HG02885 (cell line): Measurements from ENCODE around the gene MAOA.
"Not testable (repeated sequence)": the region's sequence is repeated elsewhere in the genome, so short reads cannot be mapped to it uniquely, and the experiment has no call there.

Experiments
- ATAC-seq: cut with Tn5 transposase; IDR thresholded peaks from one replicate; pipeline ENCODE4 v1.9.1; 2021; ENCODE audit warnings: mild to moderate bottlenecking; ENCODE audit not compliant: unreplicated experiment, poor library complexity

Gene MAOA

GRCh38 chrX:43656005-43656494 lies at the start of gene MAOA:
TSS of gene MAOA (plus strand) at chrX:43656299. CDS start at chrX:43656342, 43 bp downstream.
- ATAC-seq: no peak

- ATAC-seq: no peak
Measured at GRCh38 chrX:43612400-43612799, 43.7 kb upstream of the MAOA start.

GRCh38 chrX:43615660-43616059 lies 40.4 kb upstream of the MAOA start:
- ATAC-seq: no peak

- ATAC-seq: no peak
Measured at GRCh38 chrX:43618366-43619205, 37.5 kb upstream of the MAOA start.

GRCh38 chrX:43619861-43620260 lies 36.2 kb upstream of the MAOA start:
- ATAC-seq: not testable (repeated sequence)

- ATAC-seq: no peak
Measured at GRCh38 chrX:43627147-43627546, 29.0 kb upstream of the MAOA start.

GRCh38 chrX:43627669-43628068 lies 28.4 kb upstream of the MAOA start:
- no peak for ATAC-seq

- no peak for ATAC-seq
Measured at GRCh38 chrX:43629229-43629628, 26.9 kb upstream of the MAOA start.

GRCh38 chrX:43631841-43632240 lies 24.3 kb upstream of the MAOA start:
- no peak for ATAC-seq

GRCh38 chrX:43633081-43633480 lies 23.0 kb upstream of the MAOA start:
- no peak for ATAC-seq

GRCh38 chrX:43633757-43634156 lies 22.3 kb upstream of the MAOA start:
- no peak for ATAC-seq

- no peak for ATAC-seq
Measured at GRCh38 chrX:43640482-43640881, 15.6 kb upstream of the MAOA start.

- no peak for ATAC-seq
Measured at GRCh38 chrX:43641691-43642090, 14.4 kb upstream of the MAOA start.

- no peak for ATAC-seq
Measured at GRCh38 chrX:43643201-43643600, 12.9 kb upstream of the MAOA start.

- no peak for ATAC-seq
Measured at GRCh38 chrX:43643662-43644061, 12.4 kb upstream of the MAOA start.

GRCh38 chrX:43644124-43644701 lies 11.9 kb upstream of the MAOA start:
- ATAC-seq: no peak

GRCh38 chrX:43646800-43647199 lies 9.3 kb upstream of the MAOA start:
- ATAC-seq: no peak

- ATAC-seq: peak; percentile 94
Measured at GRCh38 chrX:43654431-43655150, 1.5 kb upstream of the MAOA start.

GRCh38 chrX:43655151-43656004 lies 721 bp upstream of the MAOA start:
- ATAC-seq: no peak

GRCh38 chrX:43657671-43658070 lies 1.6 kb downstream of the MAOA start:
- ATAC-seq: no peak
